ENCODE data around the gene PDE6B.

GRCh38 chr4:653080-653821 is 27.9 kb downstream of the PDE6B start:
- TF ChIP-seq, protein P1, sequence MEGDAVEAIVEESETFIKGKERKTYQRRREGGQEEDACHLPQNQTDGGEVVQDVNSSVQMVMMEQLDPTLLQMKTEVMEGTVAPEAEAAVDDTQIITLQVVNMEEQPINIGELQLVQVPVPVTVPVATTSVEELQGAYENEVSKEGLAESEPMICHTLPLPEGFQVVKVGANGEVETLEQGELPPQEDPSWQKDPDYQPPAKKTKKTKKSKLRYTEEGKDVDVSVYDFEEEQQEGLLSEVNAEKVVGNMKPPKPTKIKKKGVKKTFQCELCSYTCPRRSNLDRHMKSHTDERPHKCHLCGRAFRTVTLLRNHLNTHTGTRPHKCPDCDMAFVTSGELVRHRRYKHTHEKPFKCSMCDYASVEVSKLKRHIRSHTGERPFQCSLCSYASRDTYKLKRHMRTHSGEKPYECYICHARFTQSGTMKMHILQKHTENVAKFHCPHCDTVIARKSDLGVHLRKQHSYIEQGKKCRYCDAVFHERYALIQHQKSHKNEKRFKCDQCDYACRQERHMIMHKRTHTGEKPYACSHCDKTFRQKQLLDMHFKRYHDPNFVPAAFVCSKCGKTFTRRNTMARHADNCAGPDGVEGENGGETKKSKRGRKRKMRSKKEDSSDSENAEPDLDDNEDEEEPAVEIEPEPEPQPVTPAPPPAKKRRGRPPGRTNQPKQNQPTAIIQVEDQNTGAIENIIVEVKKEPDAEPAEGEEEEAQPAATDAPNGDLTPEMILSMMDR (IDR thresholded peaks at IDR 0.05 in 4 of 5, conservative IDR thresholded peaks at IDR 0.05 in 1 of 5): no peak
- TF ChIP-seq POLR2A (IDR thresholded peaks at IDR 0.05): no peak

Data from gastrocnemius medialis (tissue), 4 donors.